ENCODE measurements around the gene DAPK1. TPM values are rescaled to one million over a fixed set of nuclear protein-coding genes. Genes with fewer than 3 reads are reported as not detected.

Gene DAPK1
- total RNA-seq, 4 donors from 2014 or later, result 19.1 to 44.8 (median 40.4) TPM

GRCh38 chr9:87524061-87524460 lies 26.4 kb downstream of the DAPK1 start:
- H3K4me1 ChIP-seq, result peaks cover 0 to 3% of the 10 kb centered on the region in 2 donors
- H3K36me3 ChIP-seq, result no peaks in the 10 kb centered on the region
- H3K4me3 ChIP-seq, result no peak overlapping the region
- H3K9me3 ChIP-seq, result no peaks in the 10 kb centered on the region
- intact Hi-C loops (cut with DNase I; ENCODE audit: low total_unique reads), result no loop called here
- TF ChIP-seq POLR2A (IDR thresholded peaks at IDR 0.05), result no peak
- TF ChIP-seq CTCF (IDR thresholded peaks at IDR 0.05), result no peak
- H3K27me3 ChIP-seq, result no peaks in the 10 kb centered on the region
- H3K27ac ChIP-seq, result no peak overlapping the region
- no peak for DNase-seq

GRCh38 chr9:87525546-87526303 lies 28.1 kb downstream of the DAPK1 start:
- no peak for DNase-seq
- no peaks in the 10 kb centered on the region for H3K4me1 ChIP-seq

GRCh38 chr9:87527211-87527916 lies 29.7 kb downstream of the DAPK1 start:
- H3K27me3 ChIP-seq, result no peaks in the 10 kb centered on the region
- no peak for DNase-seq
- H3K4me1 ChIP-seq, result no peaks in the 10 kb centered on the region
- TF ChIP-seq CTCF (IDR thresholded peaks at IDR 0.05) (no peak), POLR2A (IDR thresholded peaks at IDR 0.05) (no peak)
- H3K4me3 ChIP-seq, result no peak overlapping the region
- no peaks in the 10 kb centered on the region for H3K36me3 ChIP-seq
- no peaks in the 10 kb centered on the region for H3K9me3 ChIP-seq
- no peak overlapping the region for H3K27ac ChIP-seq
- intact Hi-C loops (cut with DNase I; ENCODE audit: low total_unique reads), result no loop called here

More at GRCh38 chr9:87525546-87526303, 28.1 kb downstream of the DAPK1 start:
- H3K36me3 ChIP-seq, result no peaks in the 10 kb centered on the region
- no peaks in the 10 kb centered on the region for H3K9me3 ChIP-seq
- TF ChIP-seq CTCF (IDR thresholded peaks at IDR 0.05) (no peak), POLR2A (IDR thresholded peaks at IDR 0.05) (no peak)
- H3K4me3 ChIP-seq, result no peak overlapping the region
- H3K27me3 ChIP-seq, result no peaks in the 10 kb centered on the region
- intact Hi-C loops (cut with DNase I; ENCODE audit: low total_unique reads), result no loop called here
- H3K27ac ChIP-seq, result no peak overlapping the region

- TF ChIP-seq CTCF (IDR thresholded peaks at IDR 0.05) (no peak), POLR2A (IDR thresholded peaks at IDR 0.05) (no peak)
- H3K9me3 ChIP-seq, result no peaks in the 10 kb centered on the region
- DNase-seq, result no peak
- intact Hi-C loops (cut with DNase I; ENCODE audit: low total_unique reads), result no loop called here
- H3K36me3 ChIP-seq, result no peaks in the 10 kb centered on the region
- H3K4me3 ChIP-seq, result no peak overlapping the region
- no peaks in the 10 kb centered on the region for H3K4me1 ChIP-seq
- no peak overlapping the region for H3K27ac ChIP-seq
- H3K27me3 ChIP-seq, result no peaks in the 10 kb centered on the region
Measured at GRCh38 chr9:87528969-87529368, 31.3 kb downstream of the DAPK1 start.

GRCh38 chr9:87529671-87530070 lies 32.0 kb downstream of the DAPK1 start:
- TF ChIP-seq CTCF (IDR thresholded peaks at IDR 0.05) (no peak), POLR2A (IDR thresholded peaks at IDR 0.05) (no peak)
- Histone ChIP-seq H3K9me3 (no peaks in the 10 kb centered on the region), H3K27me3 (no peaks in the 10 kb centered on the region), H3K36me3 (no peaks in the 10 kb centered on the region), H3K27ac (no peak overlapping the region), H3K4me3 (no peak overlapping the region), H3K4me1 (no peaks in the 10 kb centered on the region)
- DNase-seq, result no peak
- intact Hi-C loops (cut with DNase I; ENCODE audit: low total_unique reads), result no loop called here
